Upper lobe of left lung (tissue), 4 donors: ENCODE measurements around the gene MAEA.

Experiments
- POLR2A ChIP-seq, 4 donors: fragments of 450-650 bp; IDR thresholded peaks; one replicate each; pipeline ENCODE4 v1.5.1; 2016 to 2017; ENCODE audit warnings: antibody characterized with exemption in 4 of 4, mild to moderate bottlenecking in 2 of 4
- TF ChIP-seq, protein P1 (sequence below), 6 experiments: fragments of 450-650 bp in 4 of 6; fragments of 200-600 bp in 2 of 6; sonication (generic) in 2 of 6; IDR thresholded peaks; one replicate each; pipeline ENCODE4 v1.5.1; 2016 to 2019; ENCODE audit warnings: antibody characterized with exemption in 6 of 6

DNA sequence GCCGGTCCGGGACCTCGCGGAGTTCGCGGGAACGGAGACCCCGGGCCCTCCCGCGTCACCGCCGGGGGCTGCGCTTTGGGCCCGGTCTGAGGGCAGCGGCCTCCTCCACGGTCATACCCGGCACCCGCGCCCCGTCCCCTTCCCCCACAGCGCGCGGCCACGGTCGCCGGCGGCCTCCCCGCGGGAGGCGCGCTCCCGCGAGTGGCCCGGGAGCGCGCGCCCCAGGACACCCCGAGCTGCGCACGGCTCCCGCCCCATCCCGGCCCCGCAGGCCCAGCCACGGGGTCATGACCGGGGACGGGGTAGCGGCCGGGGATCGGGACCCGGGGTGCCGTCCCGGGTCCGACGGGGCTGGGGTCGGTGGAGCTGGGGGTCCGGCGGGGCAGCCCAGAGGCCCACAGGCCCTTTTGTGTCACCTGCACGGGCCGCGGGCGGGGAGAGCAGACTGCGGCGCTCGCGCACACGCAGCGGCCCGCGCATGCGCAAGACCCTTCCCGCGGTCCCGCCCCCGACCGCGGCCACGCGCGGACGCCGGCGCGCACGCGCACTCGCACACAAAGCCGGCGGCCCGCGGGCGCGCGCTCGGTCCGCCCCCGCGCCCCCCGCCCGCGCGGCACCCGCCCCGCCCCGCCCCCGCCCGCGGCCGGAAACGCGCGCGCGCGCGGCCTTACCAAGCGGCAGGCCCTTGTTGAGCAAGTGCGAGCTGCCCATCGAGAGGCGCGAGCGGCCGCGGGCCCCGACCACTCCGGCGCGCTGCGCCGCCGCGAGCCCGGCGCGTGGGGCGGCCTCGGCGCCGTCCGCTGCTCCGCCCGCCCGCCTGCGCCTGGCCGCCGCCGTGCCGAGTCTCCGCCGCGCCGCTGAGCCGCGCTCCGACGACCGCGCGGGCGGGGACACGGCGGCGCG lies 41.2 kb upstream of the MAEA start, which contains the start of gene CTBP1:
- TF ChIP-seq, protein P1, sequence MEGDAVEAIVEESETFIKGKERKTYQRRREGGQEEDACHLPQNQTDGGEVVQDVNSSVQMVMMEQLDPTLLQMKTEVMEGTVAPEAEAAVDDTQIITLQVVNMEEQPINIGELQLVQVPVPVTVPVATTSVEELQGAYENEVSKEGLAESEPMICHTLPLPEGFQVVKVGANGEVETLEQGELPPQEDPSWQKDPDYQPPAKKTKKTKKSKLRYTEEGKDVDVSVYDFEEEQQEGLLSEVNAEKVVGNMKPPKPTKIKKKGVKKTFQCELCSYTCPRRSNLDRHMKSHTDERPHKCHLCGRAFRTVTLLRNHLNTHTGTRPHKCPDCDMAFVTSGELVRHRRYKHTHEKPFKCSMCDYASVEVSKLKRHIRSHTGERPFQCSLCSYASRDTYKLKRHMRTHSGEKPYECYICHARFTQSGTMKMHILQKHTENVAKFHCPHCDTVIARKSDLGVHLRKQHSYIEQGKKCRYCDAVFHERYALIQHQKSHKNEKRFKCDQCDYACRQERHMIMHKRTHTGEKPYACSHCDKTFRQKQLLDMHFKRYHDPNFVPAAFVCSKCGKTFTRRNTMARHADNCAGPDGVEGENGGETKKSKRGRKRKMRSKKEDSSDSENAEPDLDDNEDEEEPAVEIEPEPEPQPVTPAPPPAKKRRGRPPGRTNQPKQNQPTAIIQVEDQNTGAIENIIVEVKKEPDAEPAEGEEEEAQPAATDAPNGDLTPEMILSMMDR (IDR thresholded peaks at IDR 0.05), result peak in 1 of 6 experiments; percentile 9
- peak in 3 of 4 donors; percentile 56 to 88 (median 78) for TF ChIP-seq POLR2A (IDR thresholded peaks at IDR 0.05)
